Muscle layer of duodenum (tissue), 2 donors: ENCODE measurements around the gene TXN2.
A peak's percentile ranks its signal among the peaks of the same experiment; 100 is the strongest.
"Not testable (repeated sequence)": the region's sequence is repeated elsewhere in the genome, so short reads cannot be mapped to it uniquely, and the experiment has no call there.

Experiments
- H3K27ac ChIP-seq: one replicate; pipeline ENCODE4 v1.7.0; 2013; ENCODE audit warnings: mild to moderate bottlenecking, low read length
- H3K27me3 ChIP-seq: one replicate; pipeline ENCODE4 v1.7.0; 2013; ENCODE audit warnings: low read depth, mild to moderate bottlenecking, control low read depth, low read length
- H3K36me3 ChIP-seq, 2 donors: one replicate each; pipeline ENCODE4 v1.7.0; 2013; ENCODE audit warnings: low read length in 2 of 2, control low read depth in 1 of 2, mild to moderate bottlenecking in 1 of 2; ENCODE audit not compliant: insufficient read depth in 2 of 2, control insufficient read depth in 1 of 2
- H3K4me1 ChIP-seq, 2 donors: one replicate each; pipeline ENCODE4 v1.7.0; 2013; ENCODE audit warnings: low read length in 2 of 2, mild to moderate bottlenecking in 2 of 2, control low read depth in 1 of 2, moderate library complexity in 1 of 2; ENCODE audit not compliant: insufficient read depth in 2 of 2, control insufficient read depth in 1 of 2
- H3K4me3 ChIP-seq, 2 donors: one replicate each; pipeline ENCODE4 v1.7.0; 2013; ENCODE audit warnings: low read length in 2 of 2, low read depth in 1 of 2, mild to moderate bottlenecking in 1 of 2
- H3K9me3 ChIP-seq, 2 donors: one replicate each; pipeline ENCODE4 v1.7.0; 2013; ENCODE audit warnings: low read length in 2 of 2, control low read depth in 1 of 2, mild to moderate bottlenecking in 1 of 2; ENCODE audit not compliant: control insufficient read depth in 1 of 2
- donor health status: healthy.

Gene TXN2, protein sequence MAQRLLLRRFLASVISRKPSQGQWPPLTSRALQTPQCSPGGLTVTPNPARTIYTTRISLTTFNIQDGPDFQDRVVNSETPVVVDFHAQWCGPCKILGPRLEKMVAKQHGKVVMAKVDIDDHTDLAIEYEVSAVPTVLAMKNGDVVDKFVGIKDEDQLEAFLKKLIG

GRCh38 chr22:36481393-36482168 lies at the start of gene TXN2:
TXN2 (minus strand) TSS chr22:36481640; CDS start chr22:36480837, 803 bp downstream.
- Histone ChIP-seq H3K4me1 (peaks cover 5 to 18% of the 10 kb centered on the region in 2 donors), H3K4me3 (peak within 1 kb of the TSS; percentile 72 to 85), H3K27me3 (no peaks in the 10 kb centered on the region), H3K27ac (peak within 1 kb of the TSS; percentile 90), H3K36me3 (peaks cover 11 to 22% of the 10 kb centered on the region in 2 donors), H3K9me3 (no peaks in the 10 kb centered on the region)

DNA sequence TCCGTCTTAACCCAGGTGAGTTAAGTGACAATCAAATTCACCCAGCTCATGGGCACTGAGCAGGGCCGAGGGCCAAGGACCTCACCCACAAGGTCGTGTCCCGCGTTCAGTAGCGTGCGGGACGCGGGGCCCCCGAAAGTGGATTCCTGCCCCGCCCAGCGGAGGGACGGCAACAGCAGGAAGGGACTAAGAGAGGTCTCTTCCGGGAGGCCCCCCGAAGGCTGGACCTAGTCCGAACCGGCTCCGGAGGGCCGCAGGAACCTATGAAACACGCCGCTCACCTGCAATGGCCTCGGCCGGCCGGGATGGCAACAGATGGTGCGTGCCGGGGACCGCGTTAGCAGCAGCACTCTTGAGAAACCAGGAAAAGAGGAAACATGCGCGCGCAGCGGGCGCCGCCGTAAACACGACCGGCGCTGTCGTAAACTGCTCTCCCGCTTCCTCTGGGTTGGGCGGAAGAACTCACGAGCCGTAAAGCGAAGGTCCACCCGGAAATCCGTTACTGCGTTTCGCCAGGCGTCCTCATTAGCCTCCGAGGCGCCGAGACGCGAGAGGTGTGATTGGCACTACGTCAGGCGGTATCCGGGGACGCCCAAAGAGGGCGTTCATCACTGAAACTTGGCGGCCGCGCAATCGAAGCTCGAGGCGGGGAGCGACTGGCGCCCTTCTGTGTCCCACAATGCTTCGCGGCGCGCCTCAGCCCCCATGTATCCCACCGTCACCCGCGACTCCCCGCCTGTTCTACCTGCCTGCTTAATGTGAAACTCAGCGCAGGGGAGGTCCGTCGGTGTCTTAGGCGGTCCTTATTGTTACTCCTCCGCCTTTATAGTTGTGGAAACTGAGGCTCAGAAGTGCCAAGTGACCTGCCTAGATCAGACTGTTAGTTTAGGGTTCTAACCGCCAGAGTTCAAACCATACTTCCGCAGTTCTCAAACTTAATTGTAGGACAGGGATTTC lies 47.6 kb upstream of the TXN2 start, which contains the start of gene EIF3D:
EIF3D (minus strand) TSS at position 372 of the 957 bp plus-strand sequence. CDS start 3,045 bp downstream, outside the sequence.
- Histone ChIP-seq H3K36me3 (peaks cover 21 to 28% of the 10 kb centered on the region in 2 donors), H3K27ac (peak within 1 kb of the TSS; percentile 96), H3K9me3 (no peaks in the 10 kb centered on the region)

DNA sequence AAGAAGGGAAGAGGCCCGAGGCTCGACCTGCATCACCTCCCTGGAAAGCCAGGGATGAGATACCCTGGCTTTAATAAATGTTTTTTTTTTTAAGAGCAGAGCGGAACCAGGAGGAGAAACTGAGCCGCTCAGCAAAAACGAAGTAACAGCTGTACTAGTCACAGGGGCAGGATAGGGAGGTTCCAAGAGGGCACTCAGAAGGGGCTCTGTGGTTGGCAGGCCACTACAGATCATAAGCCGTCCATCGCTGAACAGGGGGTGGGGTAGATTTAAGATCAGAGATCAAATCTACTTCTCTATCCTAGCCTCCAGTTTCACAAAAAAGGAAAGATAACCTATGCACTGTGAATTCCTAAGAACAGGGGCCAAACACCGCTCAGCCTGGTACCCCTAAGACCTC lies 46.9 kb upstream of the TXN2 start:
- Histone ChIP-seq H3K36me3 (peaks cover 28 to 36% of the 10 kb centered on the region in 2 donors), H3K27ac (peak overlapping the region; percentile 96), H3K4me3 (peak overlapping the region; percentile 96 to 97), H3K9me3 (no peaks in the 10 kb centered on the region), H3K4me1 (peaks cover 0 to 11% of the 10 kb centered on the region in 2 donors), H3K27me3 (no peaks in the 10 kb centered on the region)

More for the DNA sequence above, 47.6 kb upstream of the TXN2 start, which contains the start of gene EIF3D:
- Histone ChIP-seq H3K4me3 (peak within 1 kb of the TSS; percentile 96 to 97), H3K4me1 (peaks cover 0 to 11% of the 10 kb centered on the region in 2 donors), H3K27me3 (no peaks in the 10 kb centered on the region)

DNA sequence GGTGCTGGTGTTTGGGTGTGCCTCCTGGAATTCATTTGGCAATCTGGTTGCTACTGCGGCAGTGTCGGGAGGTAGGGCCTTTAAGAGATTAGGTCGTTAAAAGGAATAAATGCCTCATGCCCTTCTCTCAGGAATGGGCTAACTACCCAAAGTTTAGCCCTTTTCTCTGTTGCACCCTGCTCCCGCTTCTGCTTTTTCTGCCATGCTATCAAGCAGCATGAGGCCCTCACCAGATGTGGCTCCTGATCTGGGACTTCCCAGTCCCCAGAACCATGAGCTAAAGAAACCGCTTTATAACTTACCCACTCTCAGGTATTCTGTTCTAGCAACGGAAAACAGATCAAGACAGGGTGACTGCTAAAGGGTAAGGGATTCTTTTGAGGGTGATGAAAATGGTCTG lies 41.2 kb upstream of the TXN2 start:
- peaks cover 0 to 4% of the 10 kb centered on the region in 2 donors for H3K4me1 ChIP-seq
- no peaks in the 10 kb centered on the region for H3K9me3 ChIP-seq
- H3K36me3 ChIP-seq, result peaks cover 72 to 85% of the 10 kb centered on the region in 2 donors
- no peak overlapping the region for H3K27ac ChIP-seq
- H3K4me3 ChIP-seq, result no peak overlapping the region
- no peaks in the 10 kb centered on the region for H3K27me3 ChIP-seq

DNA sequence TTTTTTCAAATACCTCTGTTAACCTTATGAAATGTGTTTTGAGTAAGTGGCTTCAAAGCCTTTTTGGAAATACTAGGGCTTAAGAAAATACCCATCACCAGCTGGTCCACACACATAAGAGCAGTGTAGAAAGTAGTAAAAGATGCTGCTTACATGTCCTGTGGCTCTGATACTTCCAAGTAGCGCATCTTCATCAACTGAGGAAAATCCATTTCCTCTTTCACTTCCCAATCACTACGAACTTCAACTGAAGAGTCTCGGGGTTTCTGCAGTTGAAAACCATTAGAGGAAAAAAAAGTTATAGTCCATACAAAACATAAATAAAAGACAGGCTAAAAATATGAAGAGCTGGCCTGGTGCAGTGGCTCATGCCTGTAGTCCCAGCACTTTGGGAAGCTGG lies 39.0 kb upstream of the TXN2 start:
- Histone ChIP-seq H3K4me3 (no peak overlapping the region), H3K36me3 (peaks cover 79 to 100% of the 10 kb centered on the region in 2 donors), H3K27me3 (no peaks in the 10 kb centered on the region), H3K4me1 (no peaks in the 10 kb centered on the region), H3K27ac (no peak overlapping the region), H3K9me3 (no peaks in the 10 kb centered on the region)

DNA sequence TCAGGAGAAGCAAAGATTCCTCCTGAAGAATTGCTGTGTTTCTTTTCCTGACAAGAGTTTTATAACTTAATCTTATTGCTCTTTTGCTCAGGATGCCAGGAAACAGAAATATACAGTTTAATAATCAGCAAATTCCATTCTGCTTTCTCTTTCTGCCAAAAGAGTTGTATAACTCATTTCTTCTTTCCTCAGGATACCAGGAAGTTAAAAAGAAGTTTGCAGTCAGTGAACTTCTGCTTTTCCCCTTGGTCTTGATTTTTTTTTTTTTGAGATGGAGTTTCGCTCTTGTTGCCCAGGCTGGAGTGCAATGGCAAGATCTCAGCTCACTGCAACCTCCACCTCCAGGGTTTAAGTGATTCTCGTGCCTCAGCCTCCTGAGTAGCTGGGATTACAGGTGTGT lies 38.5 kb upstream of the TXN2 start:
- H3K36me3 ChIP-seq, result peaks cover 76 to 100% of the 10 kb centered on the region in 2 donors
- not testable (repeated sequence) for H3K4me1 ChIP-seq, H3K27me3 ChIP-seq, H3K27ac ChIP-seq, H3K9me3 ChIP-seq, H3K4me3 ChIP-seq

DNA sequence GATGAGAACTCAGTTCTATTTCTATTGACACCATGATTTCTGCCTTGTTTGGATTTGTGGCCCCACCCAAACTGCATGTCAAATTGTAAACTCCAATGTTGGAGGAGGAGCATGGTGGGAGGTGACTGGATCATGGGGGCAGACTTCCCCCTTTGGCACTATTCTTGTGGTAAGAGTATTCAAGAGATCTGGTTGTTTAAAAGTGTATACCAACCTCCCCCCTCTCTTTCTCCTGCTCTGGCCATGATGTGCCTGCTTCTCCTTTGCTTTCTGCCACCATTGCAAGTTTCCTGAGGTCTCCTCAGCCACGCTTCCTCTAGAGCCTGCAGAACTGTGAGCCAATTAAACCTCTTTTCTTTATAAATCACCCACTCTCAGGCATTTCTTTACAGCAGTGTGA lies 33.3 kb upstream of the TXN2 start:
- H3K4me3 ChIP-seq, result no peak overlapping the region
- H3K27me3 ChIP-seq, result no peaks in the 10 kb centered on the region
- peaks cover 0 to 3% of the 10 kb centered on the region in 2 donors for H3K4me1 ChIP-seq
- H3K27ac ChIP-seq, result no peak overlapping the region
- peaks cover 80 to 81% of the 10 kb centered on the region in 2 donors for H3K36me3 ChIP-seq
- H3K9me3 ChIP-seq, result no peaks in the 10 kb centered on the region

DNA sequence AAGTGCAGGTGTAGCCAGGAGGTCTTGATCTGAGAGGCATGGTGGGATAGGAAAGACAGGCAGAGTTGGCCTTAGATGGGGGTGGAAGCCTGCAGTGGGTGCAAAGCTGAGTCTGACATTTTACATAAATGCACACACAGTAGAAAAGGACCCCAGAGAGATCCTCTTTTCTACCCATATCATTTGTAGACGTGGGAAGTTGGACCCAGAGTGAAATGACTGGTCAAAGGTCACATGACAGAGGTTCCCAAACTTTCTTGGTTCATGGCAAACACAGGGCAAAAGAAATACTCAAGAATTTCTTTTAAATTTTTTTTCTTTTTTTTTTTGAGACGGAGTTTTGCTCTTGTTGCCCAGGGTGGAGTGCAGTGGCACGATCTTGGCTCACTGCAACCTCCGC lies 31.6 kb upstream of the TXN2 start:
- H3K27me3 ChIP-seq, result no peaks in the 10 kb centered on the region
- H3K4me1 ChIP-seq, result peaks cover 0 to 5% of the 10 kb centered on the region in 2 donors
- H3K36me3 ChIP-seq, result peaks cover 63 to 64% of the 10 kb centered on the region in 2 donors
- H3K27ac ChIP-seq, result no peak overlapping the region
- H3K4me3 ChIP-seq, result no peak overlapping the region
- no peaks in the 10 kb centered on the region for H3K9me3 ChIP-seq

DNA sequence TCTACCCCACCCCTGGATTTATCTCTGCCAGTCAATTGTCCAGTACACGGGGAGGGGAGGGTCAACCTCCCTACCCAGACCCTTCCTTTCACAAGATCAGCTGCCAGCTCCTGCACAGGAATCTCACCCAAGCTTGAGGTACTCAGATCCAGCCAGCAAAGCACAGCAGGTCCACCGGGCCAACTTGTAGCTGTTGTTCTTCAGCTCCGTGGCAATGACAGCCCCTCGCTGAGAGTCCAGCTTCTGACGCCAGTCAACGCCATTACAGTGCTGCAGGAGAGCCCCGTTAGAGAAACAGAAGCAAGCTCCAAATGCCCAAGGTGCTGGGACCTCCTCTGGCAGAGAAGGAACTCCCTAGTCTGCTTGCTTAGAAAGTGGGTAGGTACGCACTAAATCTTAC lies 30.9 kb upstream of the TXN2 start:
- Histone ChIP-seq H3K27ac (no peak overlapping the region), H3K9me3 (no peaks in the 10 kb centered on the region), H3K27me3 (no peaks in the 10 kb centered on the region), H3K36me3 (peaks cover 56 to 60% of the 10 kb centered on the region in 2 donors), H3K4me1 (peaks cover 3 to 8% of the 10 kb centered on the region in 2 donors), H3K4me3 (no peak overlapping the region)

- peaks cover 45 to 49% of the 10 kb centered on the region in 2 donors for H3K36me3 ChIP-seq
- no peak overlapping the region for H3K4me3 ChIP-seq
- H3K4me1 ChIP-seq, result peaks cover 6 to 17% of the 10 kb centered on the region in 2 donors
- no peak overlapping the region for H3K27ac ChIP-seq
- H3K9me3 ChIP-seq, result no peaks in the 10 kb centered on the region
- H3K27me3 ChIP-seq, result no peaks in the 10 kb centered on the region
Measured at GRCh38 chr22:36510966-36511881, 29.8 kb upstream of the TXN2 start.
